Measurements from ENCODE around the gene HERPUD1. TPM values are rescaled to one million over a fixed set of nuclear protein-coding genes. Genes with fewer than 3 reads are reported as not detected.

The HERPUD1 gene
- total RNA-seq, 2 experiments from 2014 or later, result 140 to 342 TPM

DNA sequence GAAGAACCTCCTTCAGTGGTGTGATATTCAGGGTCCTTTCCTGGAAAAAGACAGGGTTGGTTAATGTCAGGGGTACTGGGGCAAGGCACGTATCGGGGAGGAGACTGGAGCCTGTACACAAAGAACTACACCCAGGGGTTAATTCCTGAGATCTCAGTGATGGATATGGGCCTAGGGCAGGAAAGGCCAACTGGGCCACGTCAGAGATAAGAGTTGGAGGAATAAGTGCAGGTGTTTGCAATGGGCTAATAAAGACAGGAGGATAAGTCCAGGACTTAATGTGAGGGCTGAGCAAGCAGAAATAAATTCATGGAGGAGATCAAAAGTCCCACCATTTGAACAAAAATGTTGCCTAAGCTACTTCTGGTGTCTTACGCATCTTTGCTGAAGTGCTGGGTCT is 10.4 kb upstream of the HERPUD1 start:
- no peak for TF ChIP-seq EZH2phosphoT487 (IDR thresholded peaks at IDR 0.05; ENCODE audit: borderline replicate concordance, low read depth, low read length)
- no peak for TF ChIP-seq CTCF (conservative IDR thresholded peaks at IDR 0.05; ENCODE audit: low read length)
- Histone ChIP-seq H3K9me2 (ENCODE audit: insufficient read depth, low read length) (no peaks in the 10 kb centered on the region), H3K4me1 (ENCODE audit: insufficient read depth, low read length, poor library complexity, severe bottlenecking) (peaks cover 45% of the 10 kb centered on the region), H4K20me1 (ENCODE audit: insufficient read depth, low read length) (no peaks in the 10 kb centered on the region), H3K9me3 (ENCODE audit: low read length) (no peaks in the 10 kb centered on the region), H3K4me3 (ENCODE audit: low read depth, low read length, poor library complexity, severe bottlenecking) (no peak overlapping the region), H2AFZ (ENCODE audit: low read length) (no peak overlapping the region), H3K4me2 (ENCODE audit: low read length) (no peak overlapping the region), H3K79me2 (ENCODE audit: insufficient read depth, low read depth, low read length) (no peaks in the 10 kb centered on the region), H3K36me3 (ENCODE audit: insufficient read depth, low read length) (no peaks in the 10 kb centered on the region), H3K27ac (ENCODE audit: low read depth, low read length, poor library complexity, severe bottlenecking) (no peak overlapping the region)
- intact Hi-C loops (cut with micrococcal nuclease; ENCODE audit: unreplicated experiment), result no loop called here
- ChIA-PET POLR2A (interaction anchor here (0.6 to 13.5 kb wide), 3 partner anchors 8 to 62 kb away, joined by 4 to 256 read pairs (median 5); partner anchors contain the start of gene HERPUD1), CTCF (ENCODE audit: unreplicated experiment) (no interaction called here)
- no TSS peak for BruUV-seq (replicated peaks)
- no peak for DNase-seq (ENCODE audit: low spot score)

GRCh38 chr16:56923481-56924091 is 8.4 kb upstream of the HERPUD1 start:
- CTCF ChIA-PET (ENCODE audit: unreplicated experiment), result no interaction called here
- Histone ChIP-seq H3K79me2 (ENCODE audit: insufficient read depth, low read depth, low read length) (no peaks in the 10 kb centered on the region), H3K36me3 (ENCODE audit: insufficient read depth, low read length) (no peaks in the 10 kb centered on the region), H3K4me1 (ENCODE audit: insufficient read depth, low read length, poor library complexity, severe bottlenecking) (peaks cover 45% of the 10 kb centered on the region), H3K9me2 (ENCODE audit: insufficient read depth, low read length) (no peaks in the 10 kb centered on the region), H4K20me1 (ENCODE audit: insufficient read depth, low read length) (no peaks in the 10 kb centered on the region), H2AFZ (ENCODE audit: low read length) (no peak overlapping the region), H3K4me3 (ENCODE audit: low read depth, low read length, poor library complexity, severe bottlenecking) (no peak overlapping the region), H3K9me3 (ENCODE audit: low read length) (no peaks in the 10 kb centered on the region), H3K4me2 (ENCODE audit: low read length) (no peak overlapping the region), H3K27ac (ENCODE audit: low read depth, low read length, poor library complexity, severe bottlenecking) (no peak overlapping the region)
- intact Hi-C loops (cut with micrococcal nuclease; ENCODE audit: unreplicated experiment), result no loop called here
- TF ChIP-seq EZH2phosphoT487 (IDR thresholded peaks at IDR 0.05; ENCODE audit: borderline replicate concordance, low read depth, low read length), result no peak
- no peak for TF ChIP-seq CTCF (conservative IDR thresholded peaks at IDR 0.05; ENCODE audit: low read length)
- BruUV-seq (replicated peaks), result no TSS peak
- POLR2A ChIA-PET, result interaction anchor here (1.0 kb wide), 1 partner anchor 11 kb away, joined by 3 read pairs; no protein-coding TSS in a partner anchor
- no peak for DNase-seq (ENCODE audit: low spot score)

DNA sequence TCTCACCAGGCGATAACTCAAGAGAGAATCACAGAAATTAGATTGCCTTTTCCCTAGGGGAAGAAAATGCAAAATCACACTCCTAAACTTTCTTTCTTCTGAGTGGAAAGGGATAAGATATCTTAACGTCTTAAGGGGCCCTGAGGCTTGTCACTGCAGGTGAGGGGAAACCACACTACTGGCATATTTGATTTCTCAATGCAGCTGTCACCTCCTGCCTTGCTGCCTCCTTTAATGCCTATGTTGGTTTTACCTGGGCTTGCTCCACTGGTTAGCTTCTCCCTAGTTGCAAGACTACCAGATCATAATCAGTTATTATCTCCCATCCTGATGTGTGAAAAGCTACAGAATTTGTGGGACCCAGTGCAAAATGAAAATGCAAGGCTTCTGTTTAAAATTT is 4.5 kb upstream of the HERPUD1 start:
- CTCF ChIA-PET (ENCODE audit: unreplicated experiment), result interaction anchor here (1.2 kb wide), 1 partner anchor 16 kb away, joined by 3 read pairs; no protein-coding TSS in a partner anchor
- H3K9me3 ChIP-seq (ENCODE audit: low read length), result no peaks in the 10 kb centered on the region
- POLR2A ChIA-PET, result interaction anchor here (0.7 to 9.8 kb wide), 4 partner anchors 9 to 112 kb away, joined by 3 to 256 read pairs (median 6); no protein-coding TSS in a partner anchor

More for the DNA sequence above, 4.5 kb upstream of the HERPUD1 start:
- H4K20me1 ChIP-seq (ENCODE audit: insufficient read depth, low read length), result no peaks in the 10 kb centered on the region
- no peak overlapping the region for H3K4me3 ChIP-seq (ENCODE audit: low read depth, low read length, poor library complexity, severe bottlenecking)
- DNase-seq (ENCODE audit: low spot score), result peak; percentile 71
- TF ChIP-seq EZH2phosphoT487 (IDR thresholded peaks at IDR 0.05; ENCODE audit: borderline replicate concordance, low read depth, low read length) (no peak), CTCF (conservative IDR thresholded peaks at IDR 0.05; ENCODE audit: low read length) (no peak)
- BruUV-seq (replicated peaks), result no TSS peak
- peak overlapping the region; percentile 28; the same call in 1 of the 2 replicates for H2AFZ ChIP-seq (ENCODE audit: low read length)
- H3K9me2 ChIP-seq (ENCODE audit: insufficient read depth, low read length), result no peaks in the 10 kb centered on the region
- H3K4me2 ChIP-seq (ENCODE audit: low read length), result peak overlapping the region; percentile 45
- intact Hi-C loops (cut with micrococcal nuclease; ENCODE audit: unreplicated experiment), result no loop called here
- peak overlapping the region; percentile 52 for H3K27ac ChIP-seq (ENCODE audit: low read depth, low read length, poor library complexity, severe bottlenecking)
- peaks cover 5% of the 10 kb centered on the region for H3K79me2 ChIP-seq (ENCODE audit: insufficient read depth, low read depth, low read length)
- H3K36me3 ChIP-seq (ENCODE audit: insufficient read depth, low read length), result peaks cover 4% of the 10 kb centered on the region
- H3K4me1 ChIP-seq (ENCODE audit: insufficient read depth, low read length, poor library complexity, severe bottlenecking), result peaks cover 49% of the 10 kb centered on the region
